Measurements from ENCODE around the gene ARMCX4. TPM values are rescaled to one million over a fixed set of nuclear protein-coding genes. Genes with fewer than 3 reads are reported as not detected.

ARMCX4 gene
- polyA plus RNA-seq, 1 of the 3 experiments (the other 2 are of a cell fraction) = 3.7 TPM

GRCh38 chrX:101462892-101463291 lies 22.4 kb upstream of the ARMCX4 start:
- Histone ChIP-seq H3K9me3 (no peaks in the 10 kb centered on the region), H3K9ac (no peak overlapping the region), H3K4me1 (ENCODE audit: control insufficient read depth in 1 of 2, insufficient read depth in 2 of 2, low read depth in 1 of 2, low read length in 1 of 2) (no peaks in the 10 kb centered on the region), H3K27ac (ENCODE audit: low read depth in 2 of 2, low read length in 1 of 2) (no peak overlapping the region), H3F3A (replicated peaks; ENCODE audit: insufficient read depth) (no peaks in the 10 kb centered on the region), H3K36me3 (replicated peaks in 1 of 2; ENCODE audit: control insufficient read depth in 1 of 2, insufficient read depth in 2 of 2, low read length in 1 of 2) (no peaks in the 10 kb centered on the region), H3K27me3 (ENCODE audit: insufficient read depth) (no peaks in the 10 kb centered on the region; the same call in 1 of the 2 replicates), H3K79me2 (ENCODE audit: insufficient read depth) (no peaks in the 10 kb centered on the region), H3K9me2 (no peaks in the 10 kb centered on the region), H3K4me2 (no peak overlapping the region), H3K4me3 (ENCODE audit: low read depth in 2 of 2, low read length in 1 of 2) (no peak overlapping the region), H4K20me1 (ENCODE audit: insufficient read depth) (no peaks in the 10 kb centered on the region), H2AFZ (ENCODE audit: low read depth) (no peak overlapping the region)
- peak; percentile 38 for DNase-seq
- ChIA-PET CTCF (interaction anchor here (0.7 to 1.3 kb wide), 6 partner anchors 15 to 155 kb away, joined by 3 read pairs; partner anchors contain the start of gene ARMCX6), POLR2A (no interaction called here)
- 21% methylated on average over 3 of the region's 3 CpGs for WGBS (ENCODE audit: low lambda C conversion rate)
- TF ChIP-seq USF2 (IDR thresholded peaks at IDR 0.05; ENCODE audit: borderline replicate concordance, low read depth, low read length) (no peak), IRF3 (IDR thresholded peaks at IDR 0.05; ENCODE audit: low read depth, low read length) (no peak), FOXM1 (IDR thresholded peaks at IDR 0.05; ENCODE audit: low read depth) (no peak), GATA2 (CRISPR knock-in tag; IDR thresholded peaks at IDR 0.05) (no peak), USF1 (IDR thresholded peaks at IDR 0.05; ENCODE audit: borderline replicate concordance, low read depth) (no peak), REST (IDR thresholded peaks at IDR 0.05; ENCODE audit: low read depth, low read length) (no peak), RFX5 (IDR thresholded peaks at IDR 0.05; ENCODE audit: low read length) (no peak), GABPA (IDR thresholded peaks at IDR 0.05; ENCODE audit: low read depth) (no peak), RAD21 (IDR thresholded peaks at IDR 0.05; ENCODE audit: low read length) (peak; percentile 62), JUND (IDR thresholded peaks at IDR 0.05) (no peak), SIN3A (IDR thresholded peaks at IDR 0.05; ENCODE audit: borderline replicate concordance, low read depth, low read length) (no peak), FOSL2 (IDR thresholded peaks at IDR 0.05; ENCODE audit: borderline replicate concordance, low read depth) (no peak), FOXJ3 (CRISPR knock-in tag; IDR thresholded peaks at IDR 0.05) (no peak), TCF12 (IDR thresholded peaks at IDR 0.05) (no peak), EZH2phosphoT487 (IDR thresholded peaks at IDR 0.05; ENCODE audit: borderline replicate concordance, low read depth) (no peak), SMC3 (IDR thresholded peaks at IDR 0.05; ENCODE audit: low read depth, low read length) (peak; percentile 57), EP300 (IDR thresholded peaks at IDR 0.05; ENCODE audit: borderline replicate concordance in 1 of 2, low read depth in 1 of 2, low read length in 1 of 2) (no peak), MEF2A (IDR thresholded peaks at IDR 0.05; ENCODE audit: borderline replicate concordance, low read depth) (no peak), NFIC (IDR thresholded peaks at IDR 0.05; ENCODE audit: borderline replicate concordance) (no peak), RCOR1 (IDR thresholded peaks at IDR 0.05; ENCODE audit: low read length) (no peak), POLR2AphosphoS5 (IDR thresholded peaks at IDR 0.05; ENCODE audit: low read depth, low read length) (no peak), ELF1 (IDR thresholded peaks at IDR 0.05) (no peak), ZBTB33 (IDR thresholded peaks at IDR 0.05; ENCODE audit: borderline replicate concordance, low read depth) (no peak), PBX3 (IDR thresholded peaks at IDR 0.05) (no peak)

Measured in SK-N-SH (cell line).